Pericardium fibroblast (primary cell): ENCODE results near the gene FOXO3. TPM values are rescaled to one million over a fixed set of nuclear protein-coding genes. Genes with fewer than 3 reads are reported as not detected.

Experiments used
- total RNA-seq: library from RNA; depleted of rRNA; stranded (reverse); fragments of >200 nt; gene quantifications from 2 replicates; pipeline ENCODE4 v1.2.3, GENCODE V29; 2015

FOXO3 gene
- total RNA-seq, result 73.9 and 75.6 TPM in 2 replicates

DNA sequence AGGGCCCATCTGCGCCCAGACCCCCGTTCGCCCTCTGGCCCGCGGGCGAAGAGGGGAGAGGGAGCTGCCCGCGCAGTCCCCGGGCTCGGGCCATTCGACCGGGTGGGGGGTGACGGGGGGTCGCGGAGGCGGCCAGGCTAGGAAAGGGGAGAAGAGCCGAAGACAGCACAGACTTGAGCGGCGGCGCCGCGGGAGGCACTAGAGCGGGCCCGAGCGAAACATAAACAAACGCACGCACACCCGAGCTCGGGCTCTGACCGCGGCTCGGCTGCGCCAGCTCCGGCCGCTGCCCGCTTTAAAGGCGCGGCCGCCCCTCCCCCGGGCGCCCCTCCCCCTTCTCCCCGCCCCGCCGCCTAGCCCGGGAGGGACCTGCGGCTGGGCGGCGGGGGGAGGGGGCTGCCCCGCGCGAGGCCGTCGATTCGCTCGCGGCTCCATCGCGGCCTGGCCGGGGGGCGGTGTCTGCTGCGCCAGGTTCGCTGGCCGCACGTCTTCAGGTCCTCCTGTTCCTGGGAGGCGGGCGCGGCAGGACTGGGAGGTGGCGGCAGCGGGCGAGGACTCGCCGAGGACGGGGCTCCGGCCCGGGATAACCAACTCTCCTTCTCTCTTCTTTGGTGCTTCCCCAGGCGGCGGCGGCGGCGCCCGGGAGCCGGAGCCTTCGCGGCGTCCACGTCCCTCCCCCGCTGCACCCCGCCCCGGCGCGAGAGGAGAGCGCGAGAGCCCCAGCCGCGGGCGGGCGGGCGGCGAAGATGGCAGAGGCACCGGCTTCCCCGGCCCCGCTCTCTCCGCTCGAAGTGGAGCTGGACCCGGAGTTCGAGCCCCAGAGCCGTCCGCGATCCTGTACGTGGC, at the start of gene FOXO3:
Gene FOXO3 (plus strand): TSS at position 455 of the 846 bp plus-strand sequence. CDS start 292 bp downstream, at position 747.

